ENCODE results near the gene GPAM.

DNA sequence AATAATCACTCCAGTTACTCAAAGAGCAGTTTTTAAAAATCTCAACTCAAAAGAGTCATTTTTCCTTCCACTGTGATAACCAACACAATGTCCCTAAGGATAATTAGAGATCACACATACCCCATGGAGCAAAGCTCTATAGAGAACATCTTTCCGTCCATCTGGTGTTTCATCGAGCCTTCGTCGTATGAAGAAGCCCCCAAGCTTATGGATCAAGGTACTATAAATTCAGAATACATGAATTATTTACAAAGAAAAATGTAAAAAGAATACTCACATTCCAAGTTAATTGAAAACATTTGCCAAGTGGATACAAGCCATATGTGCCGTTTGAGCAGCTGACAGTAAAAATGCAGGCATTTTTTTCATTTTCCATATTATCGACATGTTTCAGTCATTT, 14.8 kb downstream of the GPAM start:
- no peak for TF ChIP-seq PBX2 (CRISPR knock-in tag; IDR thresholded peaks at IDR 0.05; ENCODE audit: low read depth)
- no peak for TF ChIP-seq PBX2 (tag; conservative IDR thresholded peaks at IDR 0.05; ENCODE audit: low read depth)
- TF ChIP-seq TARDBP (IDR thresholded peaks at IDR 0.05), result no peak
- TF ChIP-seq, protein P1, sequence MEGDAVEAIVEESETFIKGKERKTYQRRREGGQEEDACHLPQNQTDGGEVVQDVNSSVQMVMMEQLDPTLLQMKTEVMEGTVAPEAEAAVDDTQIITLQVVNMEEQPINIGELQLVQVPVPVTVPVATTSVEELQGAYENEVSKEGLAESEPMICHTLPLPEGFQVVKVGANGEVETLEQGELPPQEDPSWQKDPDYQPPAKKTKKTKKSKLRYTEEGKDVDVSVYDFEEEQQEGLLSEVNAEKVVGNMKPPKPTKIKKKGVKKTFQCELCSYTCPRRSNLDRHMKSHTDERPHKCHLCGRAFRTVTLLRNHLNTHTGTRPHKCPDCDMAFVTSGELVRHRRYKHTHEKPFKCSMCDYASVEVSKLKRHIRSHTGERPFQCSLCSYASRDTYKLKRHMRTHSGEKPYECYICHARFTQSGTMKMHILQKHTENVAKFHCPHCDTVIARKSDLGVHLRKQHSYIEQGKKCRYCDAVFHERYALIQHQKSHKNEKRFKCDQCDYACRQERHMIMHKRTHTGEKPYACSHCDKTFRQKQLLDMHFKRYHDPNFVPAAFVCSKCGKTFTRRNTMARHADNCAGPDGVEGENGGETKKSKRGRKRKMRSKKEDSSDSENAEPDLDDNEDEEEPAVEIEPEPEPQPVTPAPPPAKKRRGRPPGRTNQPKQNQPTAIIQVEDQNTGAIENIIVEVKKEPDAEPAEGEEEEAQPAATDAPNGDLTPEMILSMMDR (IDR thresholded peaks at IDR 0.05 in 2 of 3, conservative IDR thresholded peaks at IDR 0.05 in 1 of 3; ENCODE audit: insufficient read depth in 2 of 3, low read depth in 1 of 3, low read length in 3 of 3), result no peak
- no peak for TF ChIP-seq CEBPB (tag; IDR thresholded peaks at IDR 0.05)
- no peak for TF ChIP-seq ZNF79 (CRISPR knock-in tag; IDR thresholded peaks at IDR 0.05; ENCODE audit: low read depth)
- TF ChIP-seq CBX5 (IDR thresholded peaks at IDR 0.05; ENCODE audit: borderline replicate concordance, low read depth), result no peak
- no peak for TF ChIP-seq ZNF561 (CRISPR knock-in tag; conservative IDR thresholded peaks at IDR 0.05)

Measured in K562 (cell line).